PC-9 (cell line): ENCODE data around the gene NCKIPSD. TPM values are rescaled to one million over a fixed set of nuclear protein-coding genes. Genes with fewer than 3 reads are reported as not detected.

ENCODE experiments used
- BruUV-seq: library from RNA; stranded (reverse); fragments of 400-500 nt; replicated peaks from 2 replicates; lab custom pipeline; 2021; lab: Mats Ljungman, UMichigan
- CTCF ChIA-PET: fragments of 300-600 bp; sonication (Branson Sonifier 250); formaldehyde crosslinking; loops from one replicate; lab custom pipeline; 2022; ENCODE audit warnings: antibody characterized with exemption; lab: Charles Lee
- POLR2A ChIA-PET: fragments of 300-600 bp; sonication (Branson Sonifier 250); formaldehyde crosslinking; loops from one replicate; lab custom pipeline; 2022; ENCODE audit warnings: antibody characterized with exemption; ENCODE audit not compliant: unreplicated experiment; lab: Charles Lee
- DNase-seq, 2 experiments: peaks; one replicate each; pipeline versions ENCODE4 v3.0.0 to v3.0.0-alpha.2; 2015 to 2022; ENCODE audit warnings: mixed read lengths in 1 of 2
- H2AFZ ChIP-seq: fragments of 200-600 bp; sonication (generic); 2 replicates; pipeline ENCODE4 v1.8.1; 2017; ENCODE audit warnings: antibody characterized with exemption
- H3F3A ChIP-seq: fragments of 200-600 bp; sonication (generic); 2 replicates; pipeline ENCODE4 v1.8.1; 2017; ENCODE audit warnings: antibody characterized with exemption, mild to moderate bottlenecking, low read depth; ENCODE audit not compliant: insufficient read depth
- H3K27ac ChIP-seq: fragments of 200-600 bp; sonication (generic); 2 replicates; pipeline ENCODE4 v1.6.1; 2016; ENCODE audit warnings: mixed run types
- H3K27me3 ChIP-seq: fragments of 200-600 bp; sonication (generic); 2 replicates; pipeline ENCODE4 v1.6.1; 2016; ENCODE audit warnings: low read depth, mixed run types; ENCODE audit not compliant: insufficient read depth
- H3K36me3 ChIP-seq: fragments of 200-600 bp; sonication (generic); 2 replicates; pipeline ENCODE4 v1.6.1; 2016; ENCODE audit warnings: low read depth, mixed run types
- H3K4me1 ChIP-seq: fragments of 200-600 bp; sonication (generic); replicated peaks from 2 replicates; pipeline ENCODE4 v1.6.1; 2016; ENCODE audit warnings: mixed run types; ENCODE audit not compliant: insufficient read depth
- H3K4me2 ChIP-seq: fragments of 200-600 bp; sonication (generic); 2 replicates; pipeline ENCODE4 v1.6.1; 2017; ENCODE audit warnings: mixed run types
- H3K4me3 ChIP-seq: fragments of 200-600 bp; sonication (generic); 2 replicates; pipeline ENCODE4 v1.6.1; 2016; ENCODE audit warnings: mixed run types
- H3K79me2 ChIP-seq: fragments of 200-600 bp; sonication (generic); 2 replicates; pipeline ENCODE4 v1.6.1; 2017; ENCODE audit warnings: low read depth, mixed run types
- H3K9me2 ChIP-seq: fragments of 200-600 bp; sonication (generic); 2 replicates; pipeline ENCODE4 v1.8.1; 2017; ENCODE audit warnings: mild to moderate bottlenecking; ENCODE audit not compliant: insufficient read depth
- H3K9me3 ChIP-seq: fragments of 200-600 bp; sonication (generic); 2 replicates; pipeline ENCODE4 v1.8.1; 2016; ENCODE audit warnings: low read depth; ENCODE audit not compliant: insufficient read depth
- H4K20me1 ChIP-seq: fragments of 200-600 bp; sonication (generic); 2 replicates; pipeline ENCODE4 v1.8.1; 2017; ENCODE audit not compliant: insufficient read depth
- EZH2 ChIP-seq: fragments of 200-600 bp; sonication (generic); IDR thresholded peaks from 2 replicates; pipeline ENCODE4 v1.8.0; 2017; ENCODE audit warnings: antibody characterized with exemption, low read depth
- intact Hi-C: fragments of 100-400 bp; cut with micrococcal nuclease; formaldehyde crosslinking; loops from one replicate; pipeline ENCODE4 v1.10.0; 2022; ENCODE audit not compliant: unreplicated experiment
- total RNA-seq: library from RNA; stranded (reverse); gene quantifications from 2 replicates; pipeline ENCODE4 v1.2.3, GENCODE V29; 2021
- TF ChIP-seq, protein P1 (sequence below): fragments of 200-600 bp; sonication (generic); conservative IDR thresholded peaks from 2 replicates; pipeline ENCODE4 v1.6.1; 2017; ENCODE audit warnings: mixed run types, antibody characterized with exemption, mild to moderate bottlenecking, moderate library complexity

The NCKIPSD gene
- total RNA-seq, 1 experiment from 2014 or later = 53.3 TPM

DNA sequence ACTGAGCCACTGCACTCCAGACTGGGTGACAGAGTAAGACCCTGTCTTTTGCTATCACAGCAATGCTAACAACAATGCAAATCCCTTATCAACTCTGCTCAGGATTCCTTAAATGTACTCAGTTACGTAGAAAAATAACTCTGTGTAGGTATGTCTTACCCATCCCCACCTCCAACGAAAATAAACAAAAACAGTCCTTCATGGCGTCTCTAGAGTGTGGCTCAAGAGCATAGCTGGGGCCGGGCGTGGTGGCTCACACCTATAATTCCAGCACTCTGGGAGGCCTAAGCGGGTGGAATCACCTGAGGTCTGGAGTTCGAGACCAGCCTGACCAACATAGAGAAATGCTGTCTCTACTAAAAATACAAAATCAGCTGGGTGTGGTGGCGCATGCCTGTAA, 13.2 kb upstream of the NCKIPSD start:
- Histone ChIP-seq H3K4me2 (no peak overlapping the region), H3K27me3 (no peaks in the 10 kb centered on the region), H3K79me2 (peaks cover 80% of the 10 kb centered on the region), H3K9me3 (no peaks in the 10 kb centered on the region), H3F3A (peaks cover 43% of the 10 kb centered on the region), H3K9me2 (no peaks in the 10 kb centered on the region), H3K36me3 (peaks cover 3% of the 10 kb centered on the region), H2AFZ (no peak overlapping the region), H3K4me1 (peaks cover 16% of the 10 kb centered on the region), H3K27ac (no peak overlapping the region), H3K4me3 (no peak overlapping the region), H4K20me1 (peaks cover 93% of the 10 kb centered on the region)
- ChIA-PET POLR2A (no interaction called here), CTCF (no interaction called here)
- TF ChIP-seq EZH2 = no peak
- TF ChIP-seq, protein P1, sequence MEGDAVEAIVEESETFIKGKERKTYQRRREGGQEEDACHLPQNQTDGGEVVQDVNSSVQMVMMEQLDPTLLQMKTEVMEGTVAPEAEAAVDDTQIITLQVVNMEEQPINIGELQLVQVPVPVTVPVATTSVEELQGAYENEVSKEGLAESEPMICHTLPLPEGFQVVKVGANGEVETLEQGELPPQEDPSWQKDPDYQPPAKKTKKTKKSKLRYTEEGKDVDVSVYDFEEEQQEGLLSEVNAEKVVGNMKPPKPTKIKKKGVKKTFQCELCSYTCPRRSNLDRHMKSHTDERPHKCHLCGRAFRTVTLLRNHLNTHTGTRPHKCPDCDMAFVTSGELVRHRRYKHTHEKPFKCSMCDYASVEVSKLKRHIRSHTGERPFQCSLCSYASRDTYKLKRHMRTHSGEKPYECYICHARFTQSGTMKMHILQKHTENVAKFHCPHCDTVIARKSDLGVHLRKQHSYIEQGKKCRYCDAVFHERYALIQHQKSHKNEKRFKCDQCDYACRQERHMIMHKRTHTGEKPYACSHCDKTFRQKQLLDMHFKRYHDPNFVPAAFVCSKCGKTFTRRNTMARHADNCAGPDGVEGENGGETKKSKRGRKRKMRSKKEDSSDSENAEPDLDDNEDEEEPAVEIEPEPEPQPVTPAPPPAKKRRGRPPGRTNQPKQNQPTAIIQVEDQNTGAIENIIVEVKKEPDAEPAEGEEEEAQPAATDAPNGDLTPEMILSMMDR = no peak
- intact Hi-C loops = no loop called here
- no TSS peak for BruUV-seq
- no peak for DNase-seq

DNA sequence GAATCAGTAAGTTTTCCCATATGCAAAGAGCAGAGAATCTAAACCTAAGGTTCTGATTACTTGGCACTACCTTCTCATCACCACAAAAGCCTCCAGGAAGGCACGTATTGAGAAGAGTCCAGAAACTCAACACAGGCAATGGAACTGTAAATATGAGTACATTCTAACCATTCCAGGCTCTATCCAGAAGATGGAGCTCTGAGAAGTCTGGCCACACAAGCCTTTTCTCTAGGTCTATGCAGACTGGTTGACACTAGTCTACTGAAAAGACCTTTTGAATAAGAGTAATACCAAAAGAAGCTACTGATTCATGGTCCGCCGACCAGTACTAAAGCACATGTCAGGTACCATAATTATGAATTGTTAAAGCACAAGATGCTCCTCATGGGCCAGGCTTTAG, 12.2 kb upstream of the NCKIPSD start:
- Histone ChIP-seq H4K20me1 (peaks cover 94% of the 10 kb centered on the region), H2AFZ (no peak overlapping the region), H3K4me2 (no peak overlapping the region), H3K27me3 (no peaks in the 10 kb centered on the region), H3K36me3 (peaks cover 10% of the 10 kb centered on the region), H3K27ac (no peak overlapping the region), H3K4me1 (peaks cover 18% of the 10 kb centered on the region), H3K4me3 (no peak overlapping the region), H3K9me3 (no peaks in the 10 kb centered on the region), H3K9me2 (no peaks in the 10 kb centered on the region), H3K79me2 (peaks cover 80% of the 10 kb centered on the region), H3F3A (peaks cover 43% of the 10 kb centered on the region)
- BruUV-seq = no TSS peak
- TF ChIP-seq EZH2 = no peak
- TF ChIP-seq, protein P1 = no peak
- ChIA-PET CTCF (no interaction called here), POLR2A (no interaction called here)
- intact Hi-C loops = no loop called here
- no peak for DNase-seq

DNA sequence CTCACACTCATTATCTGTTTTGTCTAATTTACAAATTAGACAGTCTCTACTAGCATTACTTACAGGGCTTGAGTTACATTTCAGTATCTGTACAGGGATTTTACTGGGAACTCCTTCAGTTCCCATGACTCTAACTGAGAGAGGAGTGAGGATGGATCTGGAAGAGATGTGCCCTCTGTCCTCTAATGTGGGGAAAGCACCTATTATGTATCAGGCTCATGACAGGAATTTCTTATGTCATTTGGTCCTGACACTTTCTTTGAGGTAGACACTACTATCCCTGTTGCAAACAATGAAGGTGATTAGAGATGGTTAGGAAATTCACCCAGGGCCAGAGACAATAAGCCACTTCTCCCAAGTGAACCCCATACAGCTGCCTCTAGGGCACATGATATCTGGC, 10.9 kb upstream of the NCKIPSD start:
- ChIA-PET POLR2A (no interaction called here), CTCF (no interaction called here)
- no peak for DNase-seq
- H3K36me3 ChIP-seq = peaks cover 13% of the 10 kb centered on the region
- no peak overlapping the region for H2AFZ ChIP-seq
- H3F3A ChIP-seq = peaks cover 45% of the 10 kb centered on the region
- H3K79me2 ChIP-seq = peaks cover 73% of the 10 kb centered on the region
- H3K9me3 ChIP-seq = no peaks in the 10 kb centered on the region
- TF ChIP-seq EZH2 = no peak
- TF ChIP-seq, protein P1 = no peak
- BruUV-seq = no TSS peak
- peaks cover 89% of the 10 kb centered on the region for H4K20me1 ChIP-seq
- intact Hi-C loops = no loop called here
- H3K27ac ChIP-seq = 0 out of 2 replicates have a peak overlapping the region, but pooled peaks have one; percentile 29
- no peak overlapping the region for H3K4me3 ChIP-seq
- no peaks in the 10 kb centered on the region for H3K27me3 ChIP-seq
- no peaks in the 10 kb centered on the region for H3K9me2 ChIP-seq
- H3K4me2 ChIP-seq = no peak overlapping the region
- peaks cover 18% of the 10 kb centered on the region for H3K4me1 ChIP-seq
